Measurements from ENCODE around the gene TP53RK.

The TP53RK gene

GRCh38 chr20:46640536-46641311 lies 48.5 kb downstream of the TP53RK start:
- no peak for DNase-seq (ENCODE audit: extremely low read depth in 1 of 2, low read depth in 1 of 2)

GRCh38 chr20:46640044-46640443 lies 49.2 kb downstream of the TP53RK start:
- DNase-seq (ENCODE audit: extremely low read depth in 1 of 2, low read depth in 1 of 2): no peak

- DNase-seq (ENCODE audit: extremely low read depth in 1 of 2, low read depth in 1 of 2): no peak
Observed at GRCh38 chr20:46639587-46639986, 49.7 kb downstream of the TP53RK start.

- no peak for DNase-seq (ENCODE audit: extremely low read depth in 1 of 2, low read depth in 1 of 2)
Observed at GRCh38 chr20:46638898-46639274, 50.4 kb downstream of the TP53RK start.

- no peak for DNase-seq (ENCODE audit: extremely low read depth in 1 of 2, low read depth in 1 of 2)
Observed at GRCh38 chr20:46638134-46638897, 50.9 kb downstream of the TP53RK start.

GRCh38 chr20:46637427-46638133 lies 51.7 kb downstream of the TP53RK start:
- no peak for DNase-seq (ENCODE audit: extremely low read depth in 1 of 2, low read depth in 1 of 2)

- no peak for DNase-seq (ENCODE audit: extremely low read depth in 1 of 2, low read depth in 1 of 2)
Observed at GRCh38 chr20:46637020-46637419, 52.2 kb downstream of the TP53RK start.

- DNase-seq (ENCODE audit: extremely low read depth in 1 of 2, low read depth in 1 of 2): no peak
Observed at GRCh38 chr20:46636514-46636913, 52.7 kb downstream of the TP53RK start.

- no peak for DNase-seq (ENCODE audit: extremely low read depth in 1 of 2, low read depth in 1 of 2)
Observed at GRCh38 chr20:46635514-46636136, 53.6 kb downstream of the TP53RK start.

- no peak for DNase-seq (ENCODE audit: extremely low read depth in 1 of 2, low read depth in 1 of 2)
Observed at GRCh38 chr20:46634528-46634927, 54.7 kb downstream of the TP53RK start.
